ENCODE results near the gene RPL27A.

RPL27A gene

GRCh38 chr11:8693010-8693551 lies 10.5 kb downstream of the RPL27A start:
- no peak overlapping the region for H3K27ac ChIP-seq
- TF ChIP-seq CTCF (IDR thresholded peaks at IDR 0.05) = no peak
- no peak for TF ChIP-seq ZFX (IDR thresholded peaks at IDR 0.05; ENCODE audit: borderline replicate concordance)

GRCh38 chr11:8693555-8693954 lies 11.0 kb downstream of the RPL27A start:
- H3K27ac ChIP-seq = no peak overlapping the region
- TF ChIP-seq CTCF (IDR thresholded peaks at IDR 0.05) (no peak), ZFX (IDR thresholded peaks at IDR 0.05; ENCODE audit: borderline replicate concordance) (no peak)

- TF ChIP-seq ZFX (IDR thresholded peaks at IDR 0.05; ENCODE audit: borderline replicate concordance) = no peak
- no peak overlapping the region for H3K27ac ChIP-seq
These were observed 11.5 kb downstream of the RPL27A start for GRCh38 chr11:8694137-8694536.

- H3K27ac ChIP-seq = no peak overlapping the region
- TF ChIP-seq CTCF (IDR thresholded peaks at IDR 0.05) = no peak
These were observed 14.5 kb downstream of the RPL27A start for GRCh38 chr11:8697054-8697453.

GRCh38 chr11:8698379-8698851 lies 15.8 kb downstream of the RPL27A start:
- no peak overlapping the region for H3K27ac ChIP-seq

GRCh38 chr11:8698917-8699441 lies 16.4 kb downstream of the RPL27A start:
- TF ChIP-seq CTCF (IDR thresholded peaks at IDR 0.05) (no peak), ZFX (IDR thresholded peaks at IDR 0.05; ENCODE audit: borderline replicate concordance) (no peak)
- no peak overlapping the region for H3K27ac ChIP-seq

More at GRCh38 chr11:8698379-8698851, 15.8 kb downstream of the RPL27A start:
- TF ChIP-seq CTCF (IDR thresholded peaks at IDR 0.05) = no peak
- TF ChIP-seq ZFX (IDR thresholded peaks at IDR 0.05; ENCODE audit: borderline replicate concordance) = no peak

- TF ChIP-seq CTCF (IDR thresholded peaks at IDR 0.05) (no peak), ZFX (IDR thresholded peaks at IDR 0.05; ENCODE audit: borderline replicate concordance) (no peak)
- H3K27ac ChIP-seq = no peak overlapping the region
These were observed 17.3 kb downstream of the RPL27A start for GRCh38 chr11:8699903-8700302.

Measured in 22Rv1 (cell line).